Measurements from ENCODE around the gene PSD2.

PSD2 gene

GRCh38 chr5:139795074-139796001 lies at the start of gene PSD2:
PSD2 (plus strand) TSS chr5:139795808; CDS start chr5:139809441, 13,633 bp downstream.
- peak; percentile 20 for DNase-seq

- peak; percentile 65 for DNase-seq
Measured at GRCh38 chr5:139746691-139747582, 48.7 kb upstream of the PSD2 start.

- peak; percentile 40 for DNase-seq
Measured at GRCh38 chr5:139747583-139748504, 47.8 kb upstream of the PSD2 start.

GRCh38 chr5:139748505-139748826 lies 47.1 kb upstream of the PSD2 start:
- DNase-seq: no peak

- DNase-seq: no peak
Measured at GRCh38 chr5:139749242-139749641, 46.4 kb upstream of the PSD2 start.

GRCh38 chr5:139751236-139751635 lies 44.4 kb upstream of the PSD2 start:
- DNase-seq: no peak

- DNase-seq: peak; percentile 74
Measured at GRCh38 chr5:139752506-139753473, 42.8 kb upstream of the PSD2 start.

GRCh38 chr5:139755892-139756671 lies 39.5 kb upstream of the PSD2 start:
- DNase-seq: peak; percentile 46

- DNase-seq: no peak
Measured at GRCh38 chr5:139756971-139757370, 38.6 kb upstream of the PSD2 start.

- DNase-seq: no peak
Measured at GRCh38 chr5:139757727-139758509, 37.7 kb upstream of the PSD2 start.

- DNase-seq: no peak
Measured at GRCh38 chr5:139758510-139759075, 37.0 kb upstream of the PSD2 start.

GRCh38 chr5:139759219-139759721 lies 36.3 kb upstream of the PSD2 start:
- DNase-seq: no peak

GRCh38 chr5:139760066-139761056 lies 35.2 kb upstream of the PSD2 start:
- peak; percentile 72 for DNase-seq

GRCh38 chr5:139761057-139761450 lies 34.6 kb upstream of the PSD2 start:
- DNase-seq: no peak

- DNase-seq: no peak
Measured at GRCh38 chr5:139761501-139761900, 34.1 kb upstream of the PSD2 start.

- DNase-seq: no peak
Measured at GRCh38 chr5:139762615-139763170, 32.9 kb upstream of the PSD2 start.

GRCh38 chr5:139763280-139763929 lies 32.2 kb upstream of the PSD2 start:
- DNase-seq: no peak
